KOPT-K1 (cell line): Measurements from ENCODE around the gene PSMD5.

ENCODE experiments used
- H3K27ac ChIP-seq: fragments of 200-600 bp; sonication (generic); 2 replicates; pipeline ENCODE4 v1.5.1; 2016; ENCODE audit warnings: antibody characterized with exemption, mild to moderate bottlenecking, low read depth, low read length; ENCODE audit not compliant: poor library complexity, severe bottlenecking
- H3K36me3 ChIP-seq: fragments of 200-600 bp; sonication (generic); 2 replicates; pipeline ENCODE4 v1.5.1; 2017; ENCODE audit warnings: antibody characterized with exemption, mild to moderate bottlenecking, low read length, moderate library complexity; ENCODE audit not compliant: insufficient read depth
- H3K9me3 ChIP-seq: fragments of 200-600 bp; sonication (generic); 2 replicates; pipeline ENCODE4 v1.5.1; 2017; ENCODE audit warnings: antibody characterized with exemption, low read length, mild to moderate bottlenecking; ENCODE audit not compliant: insufficient read depth, poor library complexity, severe bottlenecking

Gene PSMD5

GRCh38 chr9:120854596-120855327 lies 12.0 kb upstream of the PSMD5 start:
- peaks cover 99% of the 10 kb centered on the region for H3K36me3 ChIP-seq
- H3K27ac ChIP-seq, result no peak overlapping the region
- no peaks in the 10 kb centered on the region for H3K9me3 ChIP-seq

GRCh38 chr9:120853198-120853597 lies 10.5 kb upstream of the PSMD5 start:
- no peaks in the 10 kb centered on the region for H3K9me3 ChIP-seq
- peaks cover 96% of the 10 kb centered on the region for H3K36me3 ChIP-seq
- no peak overlapping the region for H3K27ac ChIP-seq

- Histone ChIP-seq H3K27ac (no peak overlapping the region), H3K9me3 (no peaks in the 10 kb centered on the region), H3K36me3 (peaks cover 96% of the 10 kb centered on the region)
Measured at GRCh38 chr9:120852240-120853010, 9.7 kb upstream of the PSMD5 start.

GRCh38 chr9:120851449-120851848 lies 8.7 kb upstream of the PSMD5 start:
- H3K27ac ChIP-seq, result no peak overlapping the region
- H3K9me3 ChIP-seq, result no peaks in the 10 kb centered on the region
- H3K36me3 ChIP-seq, result peaks cover 92% of the 10 kb centered on the region

- peaks cover 89% of the 10 kb centered on the region for H3K36me3 ChIP-seq
- H3K27ac ChIP-seq, result no peak overlapping the region
- H3K9me3 ChIP-seq, result no peaks in the 10 kb centered on the region
Measured at GRCh38 chr9:120850315-120850714, 7.6 kb upstream of the PSMD5 start.

GRCh38 chr9:120846906-120847305 lies 4.2 kb upstream of the PSMD5 start:
- Histone ChIP-seq H3K9me3 (no peaks in the 10 kb centered on the region), H3K27ac (peak overlapping the region; percentile 30), H3K36me3 (peaks cover 64% of the 10 kb centered on the region)

GRCh38 chr9:120846251-120846889 lies 3.6 kb upstream of the PSMD5 start:
- Histone ChIP-seq H3K9me3 (no peaks in the 10 kb centered on the region), H3K36me3 (peaks cover 60% of the 10 kb centered on the region), H3K27ac (peak overlapping the region; percentile 39)

- Histone ChIP-seq H3K36me3 (peaks cover 60% of the 10 kb centered on the region), H3K9me3 (no peaks in the 10 kb centered on the region), H3K27ac (peak overlapping the region; percentile 39)
Measured at GRCh38 chr9:120845255-120845654, 2.5 kb upstream of the PSMD5 start.

- Histone ChIP-seq H3K27ac (peak overlapping the region; percentile 92), H3K9me3 (no peaks in the 10 kb centered on the region), H3K36me3 (peaks cover 51% of the 10 kb centered on the region)
Measured at GRCh38 chr9:120841930-120842684, 615 bp downstream of the PSMD5 start.

- H3K9me3 ChIP-seq, result no peaks in the 10 kb centered on the region
- no peak overlapping the region for H3K27ac ChIP-seq
- peaks cover 49% of the 10 kb centered on the region; the same call in 1 of the 2 replicates for H3K36me3 ChIP-seq
Measured at GRCh38 chr9:120839146-120839545, 3.6 kb downstream of the PSMD5 start.

- H3K36me3 ChIP-seq, result peaks cover 55% of the 10 kb centered on the region
- H3K9me3 ChIP-seq, result no peaks in the 10 kb centered on the region
- no peak overlapping the region for H3K27ac ChIP-seq
Measured at GRCh38 chr9:120837921-120838320, 4.8 kb downstream of the PSMD5 start.

GRCh38 chr9:120833325-120833724 lies 9.4 kb downstream of the PSMD5 start:
- Histone ChIP-seq H3K36me3 (peaks cover 77% of the 10 kb centered on the region), H3K27ac (no peak overlapping the region)

GRCh38 chr9:120832807-120833206 lies 9.9 kb downstream of the PSMD5 start:
- Histone ChIP-seq H3K27ac (no peak overlapping the region), H3K36me3 (peaks cover 77% of the 10 kb centered on the region), H3K9me3 (no peaks in the 10 kb centered on the region)

More at GRCh38 chr9:120833325-120833724, 9.4 kb downstream of the PSMD5 start:
- no peaks in the 10 kb centered on the region for H3K9me3 ChIP-seq

GRCh38 chr9:120830865-120831264 lies 11.9 kb downstream of the PSMD5 start:
- no peak overlapping the region for H3K27ac ChIP-seq
- no peaks in the 10 kb centered on the region for H3K9me3 ChIP-seq
- H3K36me3 ChIP-seq, result peaks cover 92% of the 10 kb centered on the region

GRCh38 chr9:120830151-120830550 lies 12.6 kb downstream of the PSMD5 start:
- Histone ChIP-seq H3K9me3 (no peaks in the 10 kb centered on the region), H3K27ac (no peak overlapping the region), H3K36me3 (peaks cover 88% of the 10 kb centered on the region)
